GM21737 (cell line): ENCODE measurements around the gene C17orf75.
"Not testable (repeated sequence)": the region's sequence is repeated elsewhere in the genome, so short reads cannot be mapped to it uniquely, and the experiment has no call there.

ENCODE experiments used
- ATAC-seq: cut with Tn5 transposase; IDR thresholded peaks from one replicate; pipeline ENCODE4 v1.9.1; 2021; ENCODE audit warnings: mild to moderate bottlenecking, moderate library complexity; ENCODE audit not compliant: unreplicated experiment

C17orf75 gene

GRCh38 chr17:32348483-32348800, 6.5 kb upstream of the C17orf75 start:
- no peak for ATAC-seq

- no peak for ATAC-seq
Measured at GRCh38 chr17:32345951-32346600, 4.1 kb upstream of the C17orf75 start.

- ATAC-seq: no peak
Measured at GRCh38 chr17:32342603-32343325, 791 bp upstream of the C17orf75 start.

GRCh38 chr17:32341141-32341856, 674 bp downstream of the C17orf75 start:
- ATAC-seq: no peak

- ATAC-seq: no peak
Measured at GRCh38 chr17:32335687-32336086, 6.3 kb downstream of the C17orf75 start.

- ATAC-seq: no peak
Measured at GRCh38 chr17:32335046-32335445, 6.9 kb downstream of the C17orf75 start.

GRCh38 chr17:32333187-32333586, 8.8 kb downstream of the C17orf75 start:
- ATAC-seq: no peak

- no peak for ATAC-seq
Measured at GRCh38 chr17:32331243-32332040, 10.5 kb downstream of the C17orf75 start.

- ATAC-seq: no peak
Measured at GRCh38 chr17:32330147-32330546, 11.8 kb downstream of the C17orf75 start.

GRCh38 chr17:32327911-32328310, 14.1 kb downstream of the C17orf75 start:
- ATAC-seq: no peak

- no peak for ATAC-seq
Measured at GRCh38 chr17:32323811-32324491, 18.0 kb downstream of the C17orf75 start.

GRCh38 chr17:32323046-32323445, 18.9 kb downstream of the C17orf75 start:
- ATAC-seq: no peak

GRCh38 chr17:32320847-32321246, 21.1 kb downstream of the C17orf75 start:
- no peak for ATAC-seq

- not testable (repeated sequence) for ATAC-seq
Measured at GRCh38 chr17:32320080-32320479, 21.9 kb downstream of the C17orf75 start.

GRCh38 chr17:32319548-32319905, 22.4 kb downstream of the C17orf75 start:
- ATAC-seq: peak; percentile 66

- ATAC-seq: no peak
Measured at GRCh38 chr17:32318071-32318470, 23.9 kb downstream of the C17orf75 start.

GRCh38 chr17:32317353-32317752, 24.6 kb downstream of the C17orf75 start:
- ATAC-seq: no peak

- ATAC-seq: not testable (repeated sequence)
Measured at GRCh38 chr17:32316653-32317052, 25.3 kb downstream of the C17orf75 start.

GRCh38 chr17:32315171-32315570, 26.8 kb downstream of the C17orf75 start:
- ATAC-seq: no peak

- ATAC-seq: no peak
Measured at GRCh38 chr17:32314636-32315035, 27.3 kb downstream of the C17orf75 start.
